Posterior vena cava (tissue), 2 donors: ENCODE data around the gene BGLAP. TPM values are rescaled to one million over a fixed set of nuclear protein-coding genes. Genes with fewer than 3 reads are reported as not detected.

Experiments
- DNase-seq: peaks from one replicate; pipeline ENCODE4 v3.0.0-alpha.2; 2020; ENCODE audit warnings: low spot score
- intact Hi-C, 2 donors: fragments of 100-400 bp; cut with DNase I; formaldehyde crosslinking; loops; one replicate each; pipeline versions ENCODE4 v1.14.1 to v1.14.2; 2022 to 2023
- total RNA-seq, 2 donors: library from RNA; stranded (reverse); fragmentation: NEBNext Ultra II Directional; extraction: Animal tissue kit (Norgen Biotek cat#: 25700); gene quantifications; one replicate each; pipeline ENCODE4 v1.2.1, GENCODE V29; 2021
- donor health status: DM: yes; HTN: yes; CAD: no.
- donor health status: DM: yes; HTN: yes; CAD: no.

BGLAP gene
- total RNA-seq, 2 donors from 2014 or later: 0.71 TPM; not detected in 1

- peak; percentile 99 for DNase-seq
- intact Hi-C loops: no loop called here
These were observed 40.7 kb downstream of the BGLAP start, which contains the start of gene SMG5 for GRCh38 chr1:156282479-156283222. Gene SMG5, minus strand, starts transcription at chr1:156282825. Its CDS starts 145 bp downstream, at chr1:156282680.

DNA sequence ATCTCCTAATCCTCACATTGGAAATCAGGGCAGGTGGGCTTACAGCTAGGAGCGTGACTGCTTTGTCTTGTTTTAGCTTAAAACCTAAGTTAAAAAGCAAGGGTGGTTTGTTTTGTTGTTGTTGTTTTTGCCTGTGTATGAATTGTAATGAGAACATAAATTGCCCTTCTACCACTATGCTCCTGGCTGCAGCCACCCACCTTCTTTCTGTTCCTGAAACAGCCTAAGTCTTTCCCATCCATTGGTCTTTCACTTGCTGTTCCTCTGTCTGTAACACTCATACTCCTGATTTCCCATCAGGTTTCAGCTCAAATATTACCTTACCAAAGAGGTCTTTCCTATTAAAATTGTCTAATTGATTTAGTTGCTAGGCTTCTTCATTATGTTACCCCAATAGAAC, 41.5 kb downstream of the BGLAP start:
- DNase-seq: no peak
- intact Hi-C loops: no loop called here

GRCh38 chr1:156284112-156284511, 42.1 kb downstream of the BGLAP start, which contains the start of gene TMEM79:
Gene TMEM79, plus strand, starts transcription at chr1:156284325. Its CDS starts 902 bp downstream, at chr1:156285227.
- intact Hi-C loops: no loop called here
- DNase-seq: no peak

DNA sequence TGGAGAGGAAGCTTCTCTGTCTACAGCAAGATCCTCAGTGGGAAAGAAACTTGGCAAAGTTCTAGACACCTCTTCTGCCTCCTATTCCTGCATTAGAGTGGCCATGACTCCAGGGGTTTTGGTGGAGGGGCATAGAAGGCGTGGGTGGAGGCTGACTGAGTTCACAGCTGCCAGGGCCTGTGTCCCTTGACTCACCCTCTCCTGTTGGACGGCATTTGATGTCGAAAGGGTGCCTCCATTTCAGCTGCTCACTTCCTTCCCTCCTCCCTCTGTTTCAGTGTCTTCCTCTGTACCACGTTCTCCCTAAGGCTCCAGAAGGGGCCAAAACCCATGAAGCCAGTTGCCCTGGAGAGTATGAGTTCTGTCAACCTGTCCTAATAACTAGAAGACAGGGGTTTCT, 42.8 kb downstream of the BGLAP start:
- intact Hi-C loops: loop anchor here in 1 of 2 donors (5.0 kb wide), 1 partner anchor 1967 kb away; no protein-coding TSS in a partner anchor
- no peak for DNase-seq

DNA sequence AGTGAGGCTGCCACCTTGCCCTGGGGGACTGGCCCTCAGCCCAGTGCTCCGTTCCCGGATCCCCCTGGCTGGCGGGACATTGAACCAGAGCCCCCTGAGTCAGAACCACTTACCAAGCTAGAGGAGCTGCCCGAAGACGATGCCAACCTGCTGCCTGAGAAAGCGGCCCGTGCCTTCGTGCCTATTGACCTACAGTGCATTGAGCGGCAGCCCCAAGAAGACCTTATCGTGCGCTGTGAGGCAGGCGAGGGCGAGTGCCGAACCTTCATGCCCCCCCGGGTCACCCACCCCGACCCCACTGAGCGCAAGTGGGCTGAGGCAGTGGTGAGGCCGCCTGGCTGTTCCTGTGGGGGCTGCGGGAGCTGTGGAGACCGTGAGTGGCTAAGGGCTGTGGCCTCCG, 43.5 kb downstream of the BGLAP start:
- no peak for DNase-seq
- intact Hi-C loops: loop anchor here in 1 of 2 donors (5.0 kb wide), 1 partner anchor 1968 kb away; no protein-coding TSS in a partner anchor

DNA sequence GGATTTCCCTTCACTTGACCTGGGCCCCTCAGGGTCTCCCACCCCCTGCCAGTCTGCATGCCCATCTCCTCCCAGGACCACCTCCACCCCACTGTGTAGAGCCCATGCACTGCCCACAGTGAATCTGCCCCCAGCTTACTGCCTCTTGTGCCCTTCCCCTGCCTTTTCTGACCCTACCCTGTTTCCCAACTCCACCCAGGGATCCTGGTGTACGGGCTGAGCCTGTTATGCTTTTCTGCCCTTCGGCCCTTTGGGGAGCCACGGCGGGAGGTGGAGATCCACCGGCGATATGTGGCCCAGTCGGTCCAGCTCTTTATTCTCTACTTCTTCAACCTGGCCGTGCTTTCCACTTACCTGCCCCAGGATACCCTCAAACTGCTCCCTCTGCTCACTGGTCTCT, 44.1 kb downstream of the BGLAP start:
- intact Hi-C loops: loop anchor here in 1 of 2 donors (5.0 kb wide), 1 partner anchor 1969 kb away; no protein-coding TSS in a partner anchor
- DNase-seq: no peak

- intact Hi-C loops: loop anchor here in 1 of 2 donors (5.0 kb wide), 1 partner anchor 1973 kb away; no protein-coding TSS in a partner anchor
- DNase-seq: no peak
These were observed 47.9 kb downstream of the BGLAP start for GRCh38 chr1:156289857-156290256.

DNA sequence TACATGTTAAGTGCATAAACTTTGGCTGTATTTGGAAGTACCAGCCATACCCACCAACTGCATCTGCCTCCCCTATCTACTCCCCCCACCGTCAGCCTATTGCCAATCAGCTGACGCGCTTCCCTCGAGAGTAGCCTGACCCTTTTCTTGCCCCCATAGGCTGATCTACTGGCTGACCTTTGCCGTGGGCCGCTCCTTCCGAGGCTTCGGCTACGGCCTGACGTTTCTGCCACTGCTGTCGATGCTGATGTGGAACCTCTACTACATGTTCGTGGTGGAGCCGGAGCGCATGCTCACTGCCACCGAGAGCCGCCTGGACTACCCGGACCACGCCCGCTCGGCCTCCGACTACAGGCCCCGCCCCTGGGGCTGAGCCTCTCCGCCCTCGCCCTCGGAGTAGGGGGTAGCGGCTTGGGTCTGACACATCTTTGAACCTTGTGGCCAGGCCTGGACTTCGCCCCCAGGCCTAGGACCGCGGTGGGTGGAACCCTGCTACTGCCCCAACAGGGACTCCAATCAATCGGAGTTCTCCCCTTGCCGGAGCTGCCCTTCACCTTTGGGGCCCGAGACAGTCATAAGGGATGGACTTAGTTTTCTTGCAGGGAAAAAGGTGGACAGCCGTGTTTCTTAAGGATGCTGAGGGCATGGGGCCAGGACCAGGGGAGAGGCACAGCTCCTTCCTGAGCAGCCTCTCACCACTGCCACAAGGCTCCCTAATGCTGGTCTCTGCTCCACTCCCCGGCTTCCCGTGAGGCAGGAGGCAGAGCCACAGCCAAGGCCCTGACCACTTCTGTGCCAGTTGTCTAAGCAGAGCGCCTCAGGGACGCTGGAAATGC, 49.5 kb downstream of the BGLAP start:
- intact Hi-C loops: no loop called here
- peak; percentile 97 for DNase-seq

Other genes with a start within 250 kb of the BGLAP start
- gene SSR2, start 221.2 kb upstream of the BGLAP start, total RNA-seq: 100 to 1,000 TPM; 147 to 173 TPM
- gene UBQLN4, start 188.4 kb upstream of the BGLAP start, total RNA-seq: 10 to 100 TPM; 18.0 to 29.1 TPM
- gene LAMTOR2, start 187.4 kb upstream of the BGLAP start, total RNA-seq: 10 to 100 TPM; 34.7 to 38.4 TPM
- gene RAB25, start 181.0 kb upstream of the BGLAP start, total RNA-seq: not detected
- under 1 TPM; 0.23 to 0.76 TPM for gene MEX3A, start 159.7 kb upstream of the BGLAP start, total RNA-seq
- gene LMNA, start 127.5 kb upstream of the BGLAP start, total RNA-seq: 100 to 1,000 TPM; 500 to 599 TPM
- gene SEMA4A, start 88.6 kb upstream of the BGLAP start, total RNA-seq: 1 to 10 TPM; 5.8 to 8.0 TPM
- 10 to 100 TPM; 16.1 to 21.2 TPM for gene SLC25A44, start 48.1 kb upstream of the BGLAP start, total RNA-seq
- gene PMF1, start 29.2 kb upstream of the BGLAP start, total RNA-seq: 10 to 100 TPM; 31.8 to 34.6 TPM
- 1 to 10 TPM in 1 of 2 donors, under 1 TPM in 1; 0.43 to 1.9 TPM for gene PAQR6, start 5.9 kb downstream of the BGLAP start, total RNA-seq
- gene SMG5, start 40.6 kb downstream of the BGLAP start, total RNA-seq: 10 to 100 TPM; 44.0 to 50.9 TPM
- 1 to 10 TPM; 1.6 to 2.7 TPM for gene TMEM79, start 42.1 kb downstream of the BGLAP start, total RNA-seq
- 10 to 100 TPM; 34.2 to 51.5 TPM for gene GLMP, start 53.5 kb downstream of the BGLAP start, total RNA-seq
- not detected for gene VHLL, start 57.1 kb downstream of the BGLAP start, total RNA-seq
- 100 to 1,000 TPM; 124 to 133 TPM for gene CCT3, start 96.1 kb downstream of the BGLAP start, total RNA-seq
- not detected for gene TSACC, start 96.3 kb downstream of the BGLAP start, total RNA-seq
- gene RHBG, start 127.0 kb downstream of the BGLAP start, total RNA-seq: not detected